Activated CD4-positive, alpha-beta T cell treated with anti-CD3 and anti-CD28 coated beads, Interleukin-2, amount 10 ng/mL, durations not matched to agents 7 days and 5 days (primary cell): ENCODE measurements around the gene DDX49. TPM values are rescaled to one million over a fixed set of nuclear protein-coding genes. Genes with fewer than 3 reads are reported as not detected.
"Not testable (repeated sequence)": the region's sequence is repeated elsewhere in the genome, so short reads cannot be mapped to it uniquely, and the experiment has no call there.

Experiments used
- CTCF ChIA-PET: fragments of 350-600 bp; sonication (Branson Sonifier 250); formaldehyde crosslinking; loops from one replicate; lab custom pipeline; 2021; ENCODE audit warnings: antibody characterized with exemption; lab: Charles Lee
- POLR2A ChIA-PET: fragments of 350-600 bp; sonication (Branson Sonifier 250); formaldehyde crosslinking; loops from one replicate; lab custom pipeline; 2021; ENCODE audit warnings: antibody characterized with exemption; lab: Charles Lee
- DNase-seq: peaks from one replicate; pipeline ENCODE4 v3.0.0-alpha.2; 2020
- H3K27ac Mint-ChIP-seq: one replicate; pipeline ENCODE4 v1.8.0; 2021; ENCODE audit warnings: mild to moderate bottlenecking, moderate library complexity, mixed read lengths
- H3K27me3 Mint-ChIP-seq: one replicate; pipeline ENCODE4 v1.8.0; 2021; ENCODE audit warnings: mixed read lengths
- H3K36me3 Mint-ChIP-seq: one replicate; pipeline ENCODE4 v1.8.0; 2021; ENCODE audit warnings: low read depth, mixed read lengths
- H3K4me1 Mint-ChIP-seq: one replicate; pipeline ENCODE4 v1.8.0; 2021; ENCODE audit warnings: mixed read lengths
- H3K4me3 Mint-ChIP-seq: one replicate; pipeline ENCODE4 v1.8.0; 2021; ENCODE audit warnings: mild to moderate bottlenecking, moderate library complexity, mixed read lengths
- H3K9me3 Mint-ChIP-seq: one replicate; pipeline ENCODE4 v1.8.0; 2021; ENCODE audit warnings: mixed read lengths
- total RNA-seq, 2 experiments: library from RNA; stranded (reverse); gene quantifications; one replicate each; pipeline ENCODE4 v1.2.3, GENCODE V29; 2021

DDX49 gene
- total RNA-seq, 2 experiments from 2014 or later: 40.6 to 50.6 TPM

DNA sequence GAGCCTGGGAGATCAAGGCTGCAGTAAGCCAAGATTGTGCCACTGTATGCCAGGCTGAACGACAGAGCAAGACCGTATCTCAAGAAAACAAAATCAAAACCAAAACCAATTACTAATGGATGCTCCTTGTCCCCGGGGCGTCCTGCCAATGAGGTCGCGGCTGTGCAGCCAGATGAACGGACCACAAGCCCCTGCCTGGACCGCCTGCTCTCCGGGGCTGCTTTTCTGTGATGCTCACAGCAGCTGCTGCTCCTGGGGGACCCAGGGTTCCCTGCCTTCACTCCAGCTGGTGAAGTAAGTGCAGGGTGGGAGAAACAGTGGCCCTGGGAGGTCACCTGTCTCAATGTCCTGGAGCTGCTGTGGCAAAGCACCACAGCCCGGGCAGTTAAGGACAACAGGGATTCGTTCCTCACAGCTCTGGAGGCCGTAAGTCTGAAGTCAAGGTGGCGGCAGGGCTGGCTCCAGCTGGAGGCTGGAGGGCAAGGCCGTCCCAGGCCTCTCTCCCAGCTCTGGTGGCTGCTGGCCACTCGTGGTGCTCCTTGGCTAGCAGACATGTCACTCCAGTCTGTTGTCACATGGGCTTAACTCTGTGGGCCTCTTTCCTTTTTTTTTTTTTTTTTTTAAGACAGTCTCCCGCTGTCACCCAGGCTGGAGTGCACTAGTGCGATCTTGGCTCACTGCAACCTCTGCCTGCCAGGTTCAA lies 10.4 kb upstream of the DDX49 start:
- Mint-ChIP-seq H3K4me1 (no peaks in the 10 kb centered on the region), H3K36me3 (peaks cover 20% of the 10 kb centered on the region), H3K9me3 (no peaks in the 10 kb centered on the region), H3K4me3 (no peak overlapping the region), H3K27me3 (no peaks in the 10 kb centered on the region), H3K27ac (no peak overlapping the region)
- ChIA-PET CTCF (interaction anchor here (0.6 kb wide), 2 partner anchors 270 to 510 kb away, joined by 3 read pairs; no protein-coding TSS in a partner anchor), POLR2A (no interaction called here)
- DNase-seq: no peak

DNA sequence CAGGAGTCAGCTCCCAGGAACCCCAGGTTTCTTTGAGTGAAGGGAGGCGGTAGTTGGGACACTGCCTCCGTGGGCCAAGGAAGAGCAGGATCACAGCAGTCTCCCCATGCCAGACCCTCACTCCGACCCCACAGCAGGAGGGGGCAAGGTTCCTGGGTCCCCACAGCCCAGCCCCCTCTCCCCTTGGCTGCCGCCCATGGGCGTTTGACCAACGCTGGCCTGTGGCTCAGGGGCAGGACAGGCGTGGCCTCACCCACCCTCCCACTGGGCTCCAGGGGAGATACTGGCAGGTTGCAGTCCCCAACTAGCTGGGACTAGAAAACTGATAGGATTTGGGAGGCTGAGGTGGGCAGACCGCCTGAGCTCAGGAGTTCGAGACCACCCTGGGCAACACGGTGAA lies 9.5 kb upstream of the DDX49 start:
- Mint-ChIP-seq H3K27me3 (no peaks in the 10 kb centered on the region), H3K27ac (no peak overlapping the region), H3K4me3 (no peak overlapping the region), H3K4me1 (peaks cover under 1% of the 10 kb centered on the region), H3K9me3 (no peaks in the 10 kb centered on the region), H3K36me3 (peaks cover 21% of the 10 kb centered on the region)
- DNase-seq: no peak
- ChIA-PET CTCF (no interaction called here), POLR2A (no interaction called here)

DNA sequence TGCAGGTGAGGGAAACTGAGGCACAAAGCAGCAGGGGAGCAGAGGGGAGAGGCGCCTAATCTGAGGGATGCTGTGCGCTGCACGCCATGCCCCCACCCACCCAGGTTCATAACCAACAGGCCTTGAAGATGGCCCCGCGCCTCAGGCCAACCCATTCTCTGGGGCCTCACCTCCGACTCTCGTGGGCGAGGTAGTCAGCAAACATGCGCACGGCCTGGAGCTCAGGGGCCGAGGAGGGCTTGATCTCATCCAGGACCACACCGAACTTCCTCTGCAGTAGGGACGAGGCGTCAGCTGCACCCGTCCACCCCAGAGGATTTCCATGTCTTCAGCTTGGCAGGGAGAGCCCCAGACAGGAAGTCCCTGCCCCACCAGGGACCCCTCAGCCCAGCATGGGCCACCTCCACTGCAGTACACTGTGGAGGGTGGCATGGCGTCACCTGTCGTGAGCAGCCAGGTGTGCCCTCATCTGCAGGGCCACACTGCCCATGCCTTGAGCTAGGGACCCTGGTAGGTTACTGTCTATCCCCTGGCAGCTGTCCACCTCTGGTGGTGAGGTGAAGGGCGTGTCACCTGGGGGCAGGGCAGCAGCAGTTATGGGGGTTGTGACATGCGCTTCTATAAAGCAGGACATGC lies 8.6 kb upstream of the DDX49 start:
- H3K27ac Mint-ChIP-seq: no peak overlapping the region
- no peaks in the 10 kb centered on the region for H3K27me3 Mint-ChIP-seq
- H3K36me3 Mint-ChIP-seq: peaks cover 22% of the 10 kb centered on the region
- no peak overlapping the region for H3K4me3 Mint-ChIP-seq
- no peak for DNase-seq
- H3K4me1 Mint-ChIP-seq: peaks cover 6% of the 10 kb centered on the region
- ChIA-PET POLR2A (no interaction called here), CTCF (no interaction called here)
- H3K9me3 Mint-ChIP-seq: no peaks in the 10 kb centered on the region

DNA sequence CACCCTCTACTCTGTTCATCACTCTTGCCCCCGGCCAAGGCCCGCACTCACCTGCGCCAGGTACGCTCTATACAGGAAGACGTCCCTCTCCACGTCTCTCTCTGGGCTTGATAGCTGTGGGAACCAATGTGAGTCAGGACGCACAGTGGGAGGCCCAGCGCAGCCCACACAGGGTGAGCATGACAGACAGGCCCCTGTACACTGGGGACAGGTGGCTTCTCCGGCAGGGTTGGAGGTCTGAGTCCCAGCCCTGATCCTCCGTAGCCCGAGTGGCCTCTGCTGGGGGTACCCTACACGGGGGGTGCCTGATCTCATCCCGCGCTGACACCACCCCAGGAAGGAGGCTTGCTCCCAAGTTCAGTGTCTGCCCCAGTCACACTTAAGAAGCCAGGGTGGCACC lies 6.6 kb upstream of the DDX49 start:
- CTCF ChIA-PET: no interaction called here
- DNase-seq: no peak

DNA sequence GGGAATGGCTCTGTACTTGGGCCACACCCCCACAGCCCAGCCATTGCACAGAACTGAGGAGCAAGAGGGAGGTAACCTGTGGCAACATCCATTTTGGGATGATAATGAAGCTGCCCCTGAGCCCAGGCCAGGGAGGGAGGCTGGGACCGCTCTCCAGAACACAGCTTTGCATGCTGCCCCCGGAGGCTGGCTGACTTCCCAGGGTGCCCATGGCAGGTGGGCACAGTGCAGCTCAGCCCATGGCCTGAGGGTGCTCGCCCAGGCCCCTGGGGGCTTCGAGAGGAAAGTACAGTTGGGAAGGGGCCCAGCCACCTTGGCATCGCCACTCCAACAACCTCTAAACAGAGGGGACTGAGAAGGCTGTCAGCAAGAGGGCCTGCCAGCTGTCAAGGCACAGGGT lies 6.0 kb upstream of the DDX49 start:
- no peaks in the 10 kb centered on the region for H3K9me3 Mint-ChIP-seq
- CTCF ChIA-PET: interaction anchor here (0.9 kb wide), 1 partner anchor 479 kb away, joined by 3 read pairs; no protein-coding TSS in a partner anchor

More for the DNA sequence above, 6.6 kb upstream of the DDX49 start:
- Mint-ChIP-seq H3K4me1 (peaks cover 15% of the 10 kb centered on the region), H3K36me3 (peaks cover 30% of the 10 kb centered on the region), H3K9me3 (no peaks in the 10 kb centered on the region), H3K27ac (no peak overlapping the region), H3K27me3 (no peaks in the 10 kb centered on the region), H3K4me3 (no peak overlapping the region)
- POLR2A ChIA-PET: no interaction called here

DNA sequence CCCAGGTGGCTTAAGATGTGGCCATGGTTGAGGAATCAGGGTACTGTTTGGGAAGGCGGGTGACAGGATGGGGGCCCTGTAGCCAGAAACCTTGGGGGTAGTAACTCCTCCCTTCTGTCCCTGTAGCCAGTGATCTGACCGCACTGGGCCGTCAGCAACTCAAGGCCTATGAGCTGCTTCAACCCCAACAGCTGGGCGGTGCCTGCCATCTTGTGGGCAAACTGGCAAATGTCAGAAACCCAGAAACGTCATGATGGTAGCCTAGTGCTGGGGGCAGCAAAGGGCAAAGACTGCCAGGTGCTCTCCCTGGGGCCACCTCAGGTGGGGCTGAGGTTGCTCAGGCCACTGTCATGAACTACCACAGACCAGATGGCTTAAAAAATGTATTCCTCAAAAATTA lies 3.9 kb upstream of the DDX49 start:
- Mint-ChIP-seq H3K4me3 (no peak overlapping the region), H3K27me3 (no peaks in the 10 kb centered on the region), H3K4me1 (peaks cover 35% of the 10 kb centered on the region), H3K9me3 (no peaks in the 10 kb centered on the region), H3K36me3 (peaks cover 33% of the 10 kb centered on the region), H3K27ac (peak overlapping the region; percentile 22)
- ChIA-PET CTCF (interaction anchor here (1.2 kb wide), 1 partner anchor 440 kb away, joined by 3 read pairs; no protein-coding TSS in a partner anchor), POLR2A (no interaction called here)
- DNase-seq: peak; percentile 51

More for the DNA sequence above, 6.0 kb upstream of the DDX49 start:
- POLR2A ChIA-PET: no interaction called here
- Mint-ChIP-seq H3K4me3 (no peak overlapping the region), H3K27me3 (no peaks in the 10 kb centered on the region), H3K36me3 (peaks cover 30% of the 10 kb centered on the region), H3K27ac (no peak overlapping the region), H3K4me1 (peaks cover 19% of the 10 kb centered on the region)
- DNase-seq: no peak

DNA sequence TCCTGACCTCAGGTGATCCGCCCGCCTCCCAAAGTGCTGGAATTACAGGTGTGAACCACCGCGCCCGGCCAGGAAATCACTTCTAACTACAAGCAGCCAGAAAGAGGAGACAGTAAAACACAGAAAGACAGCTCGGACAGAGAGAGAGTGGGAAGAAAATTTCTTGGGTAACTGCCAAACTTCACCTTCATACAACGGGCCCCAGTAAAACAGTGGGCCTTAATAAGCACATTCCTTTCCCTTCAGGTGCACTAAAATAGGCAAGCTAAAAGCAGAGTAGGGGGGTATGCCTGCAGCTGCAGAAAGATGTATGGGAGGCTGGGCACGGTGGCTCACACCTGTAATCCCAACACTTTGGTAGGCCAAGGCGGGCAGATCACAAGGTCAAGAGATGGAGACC lies 1.9 kb upstream of the DDX49 start:
- H3K9me3 Mint-ChIP-seq, DNase-seq, POLR2A ChIA-PET, H3K27me3 Mint-ChIP-seq, CTCF ChIA-PET: not testable (repeated sequence)
- Mint-ChIP-seq H3K36me3 (peaks cover 40% of the 10 kb centered on the region), H3K4me3 (peak overlapping the region; percentile 97), H3K4me1 (peaks cover 40% of the 10 kb centered on the region), H3K27ac (peak overlapping the region; percentile 85)

DNA sequence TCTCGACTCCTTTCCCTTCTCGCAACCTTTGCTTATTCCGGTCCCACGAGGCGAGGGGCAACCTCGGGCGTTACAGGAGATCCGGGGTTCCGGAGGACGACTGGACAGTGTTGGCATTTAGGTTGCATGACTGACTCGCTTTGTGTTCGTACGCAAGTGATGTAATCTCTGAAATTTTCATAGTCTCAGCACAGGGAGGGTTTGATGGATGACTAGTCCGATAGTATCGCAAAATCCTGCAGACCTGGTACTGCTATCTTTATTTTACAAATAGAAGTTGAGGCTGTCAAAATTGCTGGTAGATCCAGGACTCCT lies 342 bp downstream of the DDX49 start:
- peak overlapping the region; percentile 93 for H3K27ac Mint-ChIP-seq
- H3K36me3 Mint-ChIP-seq: peaks cover 42% of the 10 kb centered on the region
- ChIA-PET CTCF (interaction anchor here (1.2 to 1.9 kb wide), 2 partner anchors 8 to 330 kb away, joined by 3 to 5 read pairs; no protein-coding TSS in a partner anchor), POLR2A (no interaction called here)
- no peaks in the 10 kb centered on the region for H3K9me3 Mint-ChIP-seq
- H3K4me1 Mint-ChIP-seq: peaks cover 40% of the 10 kb centered on the region
- no peak for DNase-seq
- peak overlapping the region; percentile 97 for H3K4me3 Mint-ChIP-seq
- H3K27me3 Mint-ChIP-seq: no peaks in the 10 kb centered on the region

DNA sequence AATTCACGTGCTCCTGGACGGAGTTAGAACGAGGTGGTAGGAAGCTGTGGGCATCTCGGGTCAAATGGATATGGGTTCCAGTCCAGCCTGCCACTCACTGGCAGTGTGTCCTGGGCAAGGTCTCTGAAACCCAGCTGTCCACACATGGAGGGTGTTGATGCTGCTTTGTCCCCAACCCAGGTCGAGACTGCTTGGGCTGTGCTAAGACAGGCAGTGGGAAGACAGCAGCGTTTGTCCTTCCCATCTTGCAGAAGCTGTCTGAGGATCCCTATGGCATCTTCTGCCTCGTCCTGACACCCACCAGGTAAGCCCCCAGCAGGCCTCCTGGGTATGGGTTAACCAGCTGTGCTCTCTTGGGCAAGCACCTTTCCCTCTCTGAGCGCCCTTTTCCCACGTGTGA lies 885 bp downstream of the DDX49 start:
- Mint-ChIP-seq H3K36me3 (peaks cover 39% of the 10 kb centered on the region), H3K27me3 (no peaks in the 10 kb centered on the region), H3K9me3 (no peaks in the 10 kb centered on the region), H3K4me1 (peaks cover 38% of the 10 kb centered on the region), H3K4me3 (peak overlapping the region; percentile 97), H3K27ac (peak overlapping the region; percentile 93)
- CTCF ChIA-PET: no interaction called here
- POLR2A ChIA-PET: interaction anchor here (0.6 kb wide), 1 partner anchor 658 kb away, joined by 4 read pairs; no protein-coding TSS in a partner anchor
- DNase-seq: no peak

DNA sequence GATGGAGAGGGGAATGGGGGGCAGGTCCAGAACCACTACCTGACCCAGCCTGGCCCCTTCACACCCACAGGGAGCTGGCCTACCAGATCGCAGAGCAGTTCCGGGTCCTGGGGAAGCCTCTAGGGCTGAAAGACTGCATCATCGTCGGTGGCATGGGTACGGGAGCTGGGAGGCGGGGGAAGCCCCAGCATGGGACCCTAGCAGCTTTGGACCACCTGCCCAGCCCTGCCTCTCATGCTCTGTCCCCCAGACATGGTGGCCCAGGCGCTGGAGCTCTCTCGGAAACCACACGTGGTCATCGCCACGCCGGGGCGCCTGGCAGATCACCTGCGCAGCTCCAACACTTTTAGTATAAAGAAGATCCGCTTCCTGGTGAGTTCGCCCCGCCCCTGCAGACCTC lies 2.1 kb downstream of the DDX49 start:
- DNase-seq: no peak
- Mint-ChIP-seq H3K27ac (no peak overlapping the region), H3K4me1 (peaks cover 33% of the 10 kb centered on the region), H3K36me3 (peaks cover 39% of the 10 kb centered on the region), H3K27me3 (no peaks in the 10 kb centered on the region), H3K4me3 (peak overlapping the region; percentile 97), H3K9me3 (no peaks in the 10 kb centered on the region)
- ChIA-PET CTCF (interaction anchor here (1.5 kb wide), 1 partner anchor 12 kb away, joined by 3 read pairs; no protein-coding TSS in a partner anchor), POLR2A (no interaction called here)

DNA sequence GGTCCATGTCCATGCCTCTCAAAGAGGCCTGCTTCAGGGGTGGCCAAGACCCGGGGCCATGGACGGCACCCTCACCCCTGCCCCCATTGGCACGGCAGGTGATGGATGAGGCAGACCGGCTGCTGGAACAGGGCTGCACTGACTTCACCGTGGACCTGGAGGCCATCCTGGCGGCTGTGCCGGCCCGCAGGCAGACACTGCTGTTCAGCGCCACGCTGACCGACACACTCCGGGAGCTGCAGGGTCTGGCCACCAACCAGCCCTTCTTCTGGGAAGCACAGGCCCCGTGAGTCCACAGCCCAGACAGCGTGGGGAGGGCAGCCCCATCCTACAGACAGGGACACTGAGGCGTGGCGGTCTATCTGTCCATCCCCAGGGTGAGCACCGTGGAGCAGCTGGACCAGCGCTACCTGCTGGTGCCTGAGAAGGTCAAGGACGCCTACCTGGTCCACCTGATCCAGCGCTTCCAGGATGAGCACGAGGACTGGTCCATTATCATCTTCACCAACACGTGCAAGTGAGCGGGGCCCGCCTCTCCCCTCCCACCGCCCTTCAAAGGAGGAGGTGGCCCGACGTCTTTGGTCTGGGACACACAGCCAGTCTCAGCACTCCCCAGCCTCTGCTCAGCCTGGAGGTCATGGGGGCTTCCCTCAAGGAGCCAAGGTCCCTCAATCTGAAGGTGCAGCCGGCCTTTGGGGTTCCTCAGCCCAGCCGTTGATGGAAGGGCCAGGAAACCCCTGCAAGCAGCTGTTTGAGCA lies 2.9 kb downstream of the DDX49 start:
- peaks cover 36% of the 10 kb centered on the region for H3K36me3 Mint-ChIP-seq
- H3K4me3 Mint-ChIP-seq: no peak overlapping the region
- H3K9me3 Mint-ChIP-seq: no peaks in the 10 kb centered on the region
- no peaks in the 10 kb centered on the region for H3K27me3 Mint-ChIP-seq
- no peak overlapping the region for H3K27ac Mint-ChIP-seq
- ChIA-PET POLR2A (no interaction called here), CTCF (interaction anchor here (1.5 kb wide), 1 partner anchor 11 kb away, joined by 3 read pairs; no protein-coding TSS in a partner anchor)
- no peak for DNase-seq
- H3K4me1 Mint-ChIP-seq: peaks cover 30% of the 10 kb centered on the region

DNA sequence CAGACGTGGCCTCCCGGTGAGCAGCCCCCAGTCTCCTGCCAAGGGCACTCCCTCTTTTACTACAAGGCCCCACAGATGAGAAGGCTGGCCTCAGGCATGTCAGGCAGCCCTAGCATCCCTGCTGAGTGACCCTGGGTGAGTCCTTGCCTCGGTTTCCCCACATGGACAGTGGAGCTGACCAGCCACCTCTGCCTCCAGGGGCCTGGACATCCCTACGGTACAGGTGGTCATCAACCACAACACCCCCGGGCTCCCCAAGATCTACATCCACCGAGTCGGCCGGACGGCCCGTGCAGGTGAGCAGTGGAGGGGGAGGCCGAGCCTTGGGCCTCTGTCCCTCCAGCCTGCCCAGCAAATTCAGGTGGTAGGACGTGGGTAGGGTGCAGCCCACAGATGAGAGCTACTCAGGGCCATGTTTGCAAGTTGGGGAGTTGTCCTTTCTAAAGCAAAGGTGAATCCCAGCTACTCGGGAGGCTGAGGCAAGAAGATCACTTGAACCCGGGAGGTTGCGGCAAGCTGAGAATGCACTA lies 5.2 kb downstream of the DDX49 start:
- Mint-ChIP-seq H3K9me3 (no peaks in the 10 kb centered on the region), H3K4me1 (peaks cover 14% of the 10 kb centered on the region), H3K4me3 (no peak overlapping the region), H3K27me3 (no peaks in the 10 kb centered on the region), H3K36me3 (peaks cover 29% of the 10 kb centered on the region), H3K27ac (no peak overlapping the region)
- no peak for DNase-seq
- CTCF ChIA-PET: interaction anchor here (0.6 kb wide), 1 partner anchor 130 kb away, joined by 4 read pairs; no protein-coding TSS in a partner anchor
- POLR2A ChIA-PET: no interaction called here
